PFSK-1 (cell line): Measurements from ENCODE around the gene MAP7.

Experiments
- POLR2AphosphoS5 ChIP-seq: IDR thresholded peaks from 2 replicates; pipeline ENCODE4 v1.6.1; 2012; ENCODE audit warnings: low read depth, mild to moderate bottlenecking, control low read depth, low read length, moderate library complexity
- TAF1 ChIP-seq: IDR thresholded peaks from 2 replicates; pipeline ENCODE4 v1.6.1; 2012; ENCODE audit warnings: low read length, control low read depth, borderline replicate concordance; ENCODE audit not compliant: insufficient read depth

DNA sequence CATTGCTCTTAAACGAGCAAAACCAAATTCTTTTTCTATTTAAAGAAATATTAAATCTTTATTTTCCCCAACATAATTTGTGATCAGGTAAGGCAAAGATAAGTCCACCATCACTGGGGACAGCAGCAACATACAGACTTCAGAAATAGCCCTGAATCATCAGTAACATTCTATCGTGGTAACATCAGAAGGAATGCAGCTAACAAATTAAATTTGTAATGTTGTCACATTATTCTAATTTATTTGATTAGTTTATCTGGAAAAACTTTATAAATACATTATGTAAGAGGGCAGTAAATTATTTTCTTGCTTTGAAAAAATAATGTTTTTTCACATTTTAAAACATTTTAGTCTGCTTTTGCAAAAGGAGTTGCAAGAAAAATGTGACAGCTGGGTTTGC lies 206.9 kb downstream of the MAP7 start:
- TF ChIP-seq TAF1 (no peak), POLR2AphosphoS5 (no peak)
